NCI-H2196 (cell line): ENCODE results near the gene HES2.
A peak's percentile ranks its signal among the peaks of the same experiment; 100 is the strongest.
"Not testable (repeated sequence)": the region's sequence is repeated elsewhere in the genome, so short reads cannot be mapped to it uniquely, and the experiment has no call there.

Experiments used
- DNase-seq: peaks from one replicate; lab custom pipeline; 2025; ENCODE audit not compliant: unreplicated experiment; lab: John Stamatoyannopoulos, UW

The HES2 gene

GRCh38 chr1:6454856-6455751 is 35.4 kb upstream of the HES2 start:
- no peak for DNase-seq

- not testable (repeated sequence) for DNase-seq
Observed at GRCh38 chr1:6453895-6454855, 34.5 kb upstream of the HES2 start.

- no peak for DNase-seq
Observed at GRCh38 chr1:6450943-6451373, 31.2 kb upstream of the HES2 start.

- DNase-seq, result not testable (repeated sequence)
Observed at GRCh38 chr1:6450486-6450885, 30.8 kb upstream of the HES2 start.

GRCh38 chr1:6450005-6450450 is 30.3 kb upstream of the HES2 start:
- DNase-seq, result no peak

GRCh38 chr1:6448749-6449631 is 29.3 kb upstream of the HES2 start:
- peak; percentile 87 for DNase-seq

- DNase-seq, result peak; percentile 66
Observed at GRCh38 chr1:6447818-6448748, 28.4 kb upstream of the HES2 start.

GRCh38 chr1:6447016-6447817 is 27.5 kb upstream of the HES2 start:
- DNase-seq, result no peak

- no peak for DNase-seq
Observed at GRCh38 chr1:6446665-6447015, 26.9 kb upstream of the HES2 start.

GRCh38 chr1:6445929-6446328 is 26.2 kb upstream of the HES2 start:
- not testable (repeated sequence) for DNase-seq

GRCh38 chr1:6445062-6445763 is 25.5 kb upstream of the HES2 start:
- DNase-seq, result no peak

GRCh38 chr1:6444377-6444776 is 24.7 kb upstream of the HES2 start:
- DNase-seq, result no peak

GRCh38 chr1:6443339-6444115 is 23.8 kb upstream of the HES2 start:
- no peak for DNase-seq

GRCh38 chr1:6441586-6441985 is 21.9 kb upstream of the HES2 start:
- no peak for DNase-seq

GRCh38 chr1:6440198-6441126 is 20.7 kb upstream of the HES2 start:
- DNase-seq, result peak; percentile 82

- DNase-seq, result peak; percentile 67
Observed at GRCh38 chr1:6438047-6438525, 18.4 kb upstream of the HES2 start.
